HepG2 (cell line): ENCODE data around the gene NR2F6. TPM values are rescaled to one million over a fixed set of nuclear protein-coding genes. Genes with fewer than 3 reads are reported as not detected.
A peak's percentile ranks its signal among the peaks of the same experiment; 100 is the strongest.

Experiments
- ATF7-NPFF ChIP-seq: sonication (generic); formaldehyde crosslinking; IDR thresholded peaks from 2 replicates; pipeline ENCODE4 v1.8.1; 2023; ENCODE audit warnings: mild to moderate bottlenecking, low read depth, missing genetic modification reagents, moderate library complexity
- HNRNPLL ChIP-seq: fragments of 200-400 bp; formaldehyde crosslinking; IDR thresholded peaks from 2 replicates; pipeline ENCODE4 v1.6.1; 2017; ENCODE audit warnings: mild to moderate bottlenecking, low read depth, low read length; ENCODE audit not compliant: poor library complexity, severe bottlenecking
- MAFF ChIP-seq: IDR thresholded peaks from 2 replicates; pipeline ENCODE4 v1.6.1; 2011; ENCODE audit warnings: low read depth, low read length, improper control_type of control experiment
- NR2F1 ChIP-seq, 2 experiments: fragments of 450-650 bp in 1 of 2; formaldehyde crosslinking in 1 of 2; IDR thresholded peaks; 2 replicates each; pipeline versions ENCODE4 v1.5.0 to v1.6.1; 2016 to 2020; ENCODE audit warnings: mild to moderate bottlenecking in 1 of 2, missing compliant biosample characterization in 1 of 2, missing genetic modification reagents in 1 of 2, moderate library complexity in 1 of 2
- RBM39 ChIP-seq: fragments of 200-400 bp; formaldehyde crosslinking; IDR thresholded peaks from one replicate; pipeline ENCODE4 v1.6.1; 2018; ENCODE audit warnings: antibody characterized with exemption, mild to moderate bottlenecking, low read depth, low read length; ENCODE audit not compliant: poor library complexity, severe bottlenecking
- SOX13 ChIP-seq, 3 experiments: fragments of 450-650 bp in 1 of 3; sonication (generic) in 1 of 3; formaldehyde crosslinking in 1 of 3; IDR thresholded peaks in 2 of 3; conservative IDR thresholded peaks in 1 of 3; 2 replicates each; pipeline versions ENCODE4 v1.5.0 to v1.6.1; 2016 to 2020; ENCODE audit warnings: antibody characterized with exemption in 1 of 3, mild to moderate bottlenecking in 1 of 3, missing compliant biosample characterization in 1 of 3, missing genetic modification reagents in 1 of 3, moderate library complexity in 1 of 3
- TOPORS ChIP-seq: sonication (generic); formaldehyde crosslinking; IDR thresholded peaks from 2 replicates; pipeline ENCODE4 v1.8.0; 2023; ENCODE audit warnings: mild to moderate bottlenecking, missing genetic modification reagents
- ZNF230 ChIP-seq: sonication (generic); formaldehyde crosslinking; IDR thresholded peaks from 2 replicates; pipeline ENCODE4 v1.4.0; 2020; ENCODE audit warnings: mild to moderate bottlenecking, missing genetic modification reagents
- ZNF468 ChIP-seq: sonication (generic); formaldehyde crosslinking; IDR thresholded peaks from 2 replicates; pipeline ENCODE4 v1.8.0; 2022; ENCODE audit warnings: mild to moderate bottlenecking, moderate library complexity, missing genetic modification reagents
- ZNF616 ChIP-seq: sonication (generic); formaldehyde crosslinking; IDR thresholded peaks from 2 replicates; pipeline ENCODE4 v1.5.0; 2020; ENCODE audit warnings: low read depth, mild to moderate bottlenecking, missing genetic modification reagents
- ZNF7 ChIP-seq: IDR thresholded peaks from 2 replicates; pipeline ENCODE4 v1.6.1; 2016; ENCODE audit warnings: missing biosample characterization, missing genetic modification reagents
- polyA plus RNA-seq, 8 experiments: library from polyadenylated mRNA; depleted of rRNA in 3 of 8; stranded (reverse) in 7 of 8; unstranded in 1 of 8; fragments of >200 nt; fragmentation: Illumina TruSeq in 4 of 8; extraction: Trizol in 4 of 8; gene quantifications; 2 replicates each; pipeline versions ENCODE4 v1.2.1 to v1.2.3, GENCODE V29; 2011 to 2016; ENCODE audit warnings: low read depth in 4 of 8, missing spikeins in 1 of 8, mixed read lengths in 1 of 8; ENCODE audit not compliant: insufficient read depth in 1 of 8
- total RNA-seq, 5 experiments: library from RNA; depleted of rRNA; stranded (reverse); fragments of >200 nt; fragmentation: Illumina TruSeq; extraction: Trizol; gene quantifications; 2 replicates each; pipeline ENCODE4 v1.2.3, GENCODE V29; 2016; ENCODE audit warnings: low read depth in 1 of 5
- TF ChIP-seq, protein P1 (sequence below): sonication (generic); formaldehyde crosslinking; IDR thresholded peaks from 2 replicates; pipeline ENCODE4 v1.9.0; 2022; ENCODE audit warnings: low read depth, missing genetic modification reagents
- TF ChIP-seq, protein P2 (sequence below): sonication (generic); formaldehyde crosslinking; IDR thresholded peaks from 2 replicates; pipeline ENCODE4 v1.4.0; 2020; ENCODE audit warnings: missing genetic modification reagents
- TF ChIP-seq, protein P3 (sequence below): sonication (generic); formaldehyde crosslinking; IDR thresholded peaks from 2 replicates; pipeline ENCODE4 v1.5.1; 2020; ENCODE audit warnings: mild to moderate bottlenecking, missing genetic modification reagents, borderline replicate concordance
- TF ChIP-seq, protein P4 (sequence below): sonication (generic); formaldehyde crosslinking; IDR thresholded peaks from 2 replicates; pipeline ENCODE4 v1.4.0; 2020; ENCODE audit warnings: missing genetic modification reagents

The NR2F6 gene
- total and polyA plus RNA-seq, 2 of the 13 experiments (the other 11 are each of a cell fraction or from before 2014, with no cell fraction given): 30.9 to 72.4 TPM

- TF ChIP-seq, protein P1, sequence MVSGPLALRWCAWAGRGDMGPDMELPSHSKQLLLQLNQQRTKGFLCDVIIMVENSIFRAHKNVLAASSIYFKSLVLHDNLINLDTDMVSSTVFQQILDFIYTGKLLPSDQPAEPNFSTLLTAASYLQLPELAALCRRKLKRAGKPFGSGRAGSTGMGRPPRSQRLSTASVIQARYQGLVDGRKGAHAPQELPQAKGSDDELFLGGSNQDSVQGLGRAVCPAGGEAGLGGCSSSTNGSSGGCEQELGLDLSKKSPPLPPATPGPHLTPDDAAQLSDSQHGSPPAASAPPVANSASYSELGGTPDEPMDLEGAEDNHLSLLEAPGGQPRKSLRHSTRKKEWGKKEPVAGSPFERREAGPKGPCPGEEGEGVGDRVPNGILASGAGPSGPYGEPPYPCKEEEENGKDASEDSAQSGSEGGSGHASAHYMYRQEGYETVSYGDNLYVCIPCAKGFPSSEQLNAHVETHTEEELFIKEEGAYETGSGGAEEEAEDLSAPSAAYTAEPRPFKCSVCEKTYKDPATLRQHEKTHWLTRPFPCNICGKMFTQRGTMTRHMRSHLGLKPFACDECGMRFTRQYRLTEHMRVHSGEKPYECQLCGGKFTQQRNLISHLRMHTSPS (CRISPR knock-in tag): no peak
- TF ChIP-seq ZNF7 (CRISPR knock-in tag): no peak
- no peak for TF ChIP-seq ATF7-NPFF
- no peak for TF ChIP-seq MAFF
- peak; percentile 69; the same call in 1 of the 2 replicates for TF ChIP-seq SOX13 (IDR thresholded peaks at IDR 0.05)
- TF ChIP-seq SOX13 (CRISPR knock-in tag; conservative IDR thresholded peaks at IDR 0.05 in 1 of 2, IDR thresholded peaks at IDR 0.05 in 1 of 2): peak in 1 of 2 experiments; percentile 93; a peak in 2 of 4 replicates
- no peak for TF ChIP-seq ZNF468 (CRISPR knock-in tag)
- peak; percentile 93 to 95 for TF ChIP-seq NR2F1 (CRISPR knock-in tag; IDR thresholded peaks at IDR 0.05)
- TF ChIP-seq HNRNPLL: no peak
- TF ChIP-seq, protein P2, sequence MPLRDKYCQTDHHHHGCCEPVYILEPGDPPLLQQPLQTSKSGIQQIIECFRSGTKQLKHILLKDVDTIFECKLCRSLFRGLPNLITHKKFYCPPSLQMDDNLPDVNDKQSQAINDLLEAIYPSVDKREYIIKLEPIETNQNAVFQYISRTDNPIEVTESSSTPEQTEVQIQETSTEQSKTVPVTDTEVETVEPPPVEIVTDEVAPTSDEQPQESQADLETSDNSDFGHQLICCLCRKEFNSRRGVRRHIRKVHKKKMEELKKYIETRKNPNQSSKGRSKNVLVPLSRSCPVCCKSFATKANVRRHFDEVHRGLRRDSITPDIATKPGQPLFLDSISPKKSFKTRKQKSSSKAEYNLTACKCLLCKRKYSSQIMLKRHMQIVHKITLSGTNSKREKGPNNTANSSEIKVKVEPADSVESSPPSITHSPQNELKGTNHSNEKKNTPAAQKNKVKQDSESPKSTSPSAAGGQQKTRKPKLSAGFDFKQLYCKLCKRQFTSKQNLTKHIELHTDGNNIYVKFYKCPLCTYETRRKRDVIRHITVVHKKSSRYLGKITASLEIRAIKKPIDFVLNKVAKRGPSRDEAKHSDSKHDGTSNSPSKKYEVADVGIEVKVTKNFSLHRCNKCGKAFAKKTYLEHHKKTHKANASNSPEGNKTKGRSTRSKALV: no peak
- no peak for TF ChIP-seq TOPORS (CRISPR knock-in tag)
- TF ChIP-seq, protein P3, sequence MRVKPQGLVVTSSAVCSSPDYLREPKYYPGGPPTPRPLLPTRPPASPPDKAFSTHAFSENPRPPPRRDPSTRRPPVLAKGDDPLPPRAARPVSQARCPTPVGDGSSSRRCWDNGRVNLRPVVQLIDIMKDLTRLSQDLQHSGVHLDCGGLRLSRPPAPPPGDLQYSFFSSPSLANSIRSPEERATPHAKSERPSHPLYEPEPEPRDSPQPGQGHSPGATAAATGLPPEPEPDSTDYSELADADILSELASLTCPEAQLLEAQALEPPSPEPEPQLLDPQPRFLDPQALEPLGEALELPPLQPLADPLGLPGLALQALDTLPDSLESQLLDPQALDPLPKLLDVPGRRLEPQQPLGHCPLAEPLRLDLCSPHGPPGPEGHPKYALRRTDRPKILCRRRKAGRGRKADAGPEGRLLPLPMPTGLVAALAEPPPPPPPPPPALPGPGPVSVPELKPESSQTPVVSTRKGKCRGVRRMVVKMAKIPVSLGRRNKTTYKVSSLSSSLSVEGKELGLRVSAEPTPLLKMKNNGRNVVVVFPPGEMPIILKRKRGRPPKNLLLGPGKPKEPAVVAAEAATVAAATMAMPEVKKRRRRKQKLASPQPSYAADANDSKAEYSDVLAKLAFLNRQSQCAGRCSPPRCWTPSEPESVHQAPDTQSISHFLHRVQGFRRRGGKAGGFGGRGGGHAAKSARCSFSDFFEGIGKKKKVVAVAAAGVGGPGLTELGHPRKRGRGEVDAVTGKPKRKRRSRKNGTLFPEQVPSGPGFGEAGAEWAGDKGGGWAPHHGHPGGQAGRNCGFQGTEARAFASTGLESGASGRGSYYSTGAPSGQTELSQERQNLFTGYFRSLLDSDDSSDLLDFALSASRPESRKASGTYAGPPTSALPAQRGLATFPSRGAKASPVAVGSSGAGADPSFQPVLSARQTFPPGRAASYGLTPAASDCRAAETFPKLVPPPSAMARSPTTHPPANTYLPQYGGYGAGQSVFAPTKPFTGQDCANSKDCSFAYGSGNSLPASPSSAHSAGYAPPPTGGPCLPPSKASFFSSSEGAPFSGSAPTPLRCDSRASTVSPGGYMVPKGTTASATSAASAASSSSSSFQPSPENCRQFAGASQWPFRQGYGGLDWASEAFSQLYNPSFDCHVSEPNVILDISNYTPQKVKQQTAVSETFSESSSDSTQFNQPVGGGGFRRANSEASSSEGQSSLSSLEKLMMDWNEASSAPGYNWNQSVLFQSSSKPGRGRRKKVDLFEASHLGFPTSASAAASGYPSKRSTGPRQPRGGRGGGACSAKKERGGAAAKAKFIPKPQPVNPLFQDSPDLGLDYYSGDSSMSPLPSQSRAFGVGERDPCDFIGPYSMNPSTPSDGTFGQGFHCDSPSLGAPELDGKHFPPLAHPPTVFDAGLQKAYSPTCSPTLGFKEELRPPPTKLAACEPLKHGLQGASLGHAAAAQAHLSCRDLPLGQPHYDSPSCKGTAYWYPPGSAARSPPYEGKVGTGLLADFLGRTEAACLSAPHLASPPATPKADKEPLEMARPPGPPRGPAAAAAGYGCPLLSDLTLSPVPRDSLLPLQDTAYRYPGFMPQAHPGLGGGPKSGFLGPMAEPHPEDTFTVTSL (CRISPR knock-in tag): no peak
- TF ChIP-seq, protein P4, sequence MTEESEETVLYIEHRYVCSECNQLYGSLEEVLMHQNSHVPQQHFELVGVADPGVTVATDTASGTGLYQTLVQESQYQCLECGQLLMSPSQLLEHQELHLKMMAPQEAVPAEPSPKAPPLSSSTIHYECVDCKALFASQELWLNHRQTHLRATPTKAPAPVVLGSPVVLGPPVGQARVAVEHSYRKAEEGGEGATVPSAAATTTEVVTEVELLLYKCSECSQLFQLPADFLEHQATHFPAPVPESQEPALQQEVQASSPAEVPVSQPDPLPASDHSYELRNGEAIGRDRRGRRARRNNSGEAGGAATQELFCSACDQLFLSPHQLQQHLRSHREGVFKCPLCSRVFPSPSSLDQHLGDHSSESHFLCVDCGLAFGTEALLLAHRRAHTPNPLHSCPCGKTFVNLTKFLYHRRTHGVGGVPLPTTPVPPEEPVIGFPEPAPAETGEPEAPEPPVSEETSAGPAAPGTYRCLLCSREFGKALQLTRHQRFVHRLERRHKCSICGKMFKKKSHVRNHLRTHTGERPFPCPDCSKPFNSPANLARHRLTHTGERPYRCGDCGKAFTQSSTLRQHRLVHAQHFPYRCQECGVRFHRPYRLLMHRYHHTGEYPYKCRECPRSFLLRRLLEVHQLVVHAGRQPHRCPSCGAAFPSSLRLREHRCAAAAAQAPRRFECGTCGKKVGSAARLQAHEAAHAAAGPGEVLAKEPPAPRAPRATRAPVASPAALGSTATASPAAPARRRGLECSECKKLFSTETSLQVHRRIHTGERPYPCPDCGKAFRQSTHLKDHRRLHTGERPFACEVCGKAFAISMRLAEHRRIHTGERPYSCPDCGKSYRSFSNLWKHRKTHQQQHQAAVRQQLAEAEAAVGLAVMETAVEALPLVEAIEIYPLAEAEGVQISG (CRISPR knock-in tag): peak; percentile 70
- no peak for TF ChIP-seq ZNF616
- TF ChIP-seq RBM39: no peak
- TF ChIP-seq ZNF230 (CRISPR knock-in tag): no peak
These were observed 1.7 kb downstream of the NR2F6 start (continued) for GRCh38 chr19:17243830-17244617.
